ENCODE data around the gene HNRNPAB.

DNA sequence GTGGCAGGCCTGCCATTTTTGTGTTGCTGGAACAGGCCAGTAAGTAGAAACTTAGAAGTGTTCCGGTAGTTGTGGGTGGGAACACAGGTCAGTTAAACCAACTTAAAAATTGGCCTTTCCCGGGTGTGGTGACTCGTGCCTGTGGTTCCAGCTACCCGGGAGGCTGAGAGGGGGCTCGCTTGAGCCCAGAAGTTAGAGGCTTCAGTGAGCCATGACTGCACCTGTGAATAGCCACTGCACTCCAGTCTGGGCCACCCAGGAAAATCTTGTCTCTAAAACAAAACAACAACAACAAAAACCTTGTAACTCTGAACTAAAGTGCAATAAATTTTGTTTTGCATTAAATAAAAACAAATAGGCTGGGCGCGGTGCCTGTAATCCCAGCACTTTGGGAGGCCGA, 49.3 kb upstream of the HNRNPAB start:
- TF ChIP-seq, protein P1, sequence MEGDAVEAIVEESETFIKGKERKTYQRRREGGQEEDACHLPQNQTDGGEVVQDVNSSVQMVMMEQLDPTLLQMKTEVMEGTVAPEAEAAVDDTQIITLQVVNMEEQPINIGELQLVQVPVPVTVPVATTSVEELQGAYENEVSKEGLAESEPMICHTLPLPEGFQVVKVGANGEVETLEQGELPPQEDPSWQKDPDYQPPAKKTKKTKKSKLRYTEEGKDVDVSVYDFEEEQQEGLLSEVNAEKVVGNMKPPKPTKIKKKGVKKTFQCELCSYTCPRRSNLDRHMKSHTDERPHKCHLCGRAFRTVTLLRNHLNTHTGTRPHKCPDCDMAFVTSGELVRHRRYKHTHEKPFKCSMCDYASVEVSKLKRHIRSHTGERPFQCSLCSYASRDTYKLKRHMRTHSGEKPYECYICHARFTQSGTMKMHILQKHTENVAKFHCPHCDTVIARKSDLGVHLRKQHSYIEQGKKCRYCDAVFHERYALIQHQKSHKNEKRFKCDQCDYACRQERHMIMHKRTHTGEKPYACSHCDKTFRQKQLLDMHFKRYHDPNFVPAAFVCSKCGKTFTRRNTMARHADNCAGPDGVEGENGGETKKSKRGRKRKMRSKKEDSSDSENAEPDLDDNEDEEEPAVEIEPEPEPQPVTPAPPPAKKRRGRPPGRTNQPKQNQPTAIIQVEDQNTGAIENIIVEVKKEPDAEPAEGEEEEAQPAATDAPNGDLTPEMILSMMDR (IDR thresholded peaks at IDR 0.05 in 8 of 11, conservative IDR thresholded peaks at IDR 0.05 in 3 of 11): no peak
- no peak for TF ChIP-seq POLR2AphosphoS5 (IDR thresholded peaks at IDR 0.05)
